GM10266 (cell line): Measurements from ENCODE around the gene RNASE7.

ENCODE experiments used
- DNase-seq: peaks from one replicate; pipeline ENCODE4 v3.0.0; 2012; ENCODE audit errors: extremely low spot score
- TF ChIP-seq, protein P1 (sequence below): IDR thresholded peaks from 2 replicates; pipeline ENCODE4 v1.5.1; 2012; ENCODE audit warnings: mild to moderate bottlenecking, low read depth; ENCODE audit not compliant: control insufficient read depth, insufficient read depth; ENCODE audit errors: missing control alignments

Gene RNASE7

DNA sequence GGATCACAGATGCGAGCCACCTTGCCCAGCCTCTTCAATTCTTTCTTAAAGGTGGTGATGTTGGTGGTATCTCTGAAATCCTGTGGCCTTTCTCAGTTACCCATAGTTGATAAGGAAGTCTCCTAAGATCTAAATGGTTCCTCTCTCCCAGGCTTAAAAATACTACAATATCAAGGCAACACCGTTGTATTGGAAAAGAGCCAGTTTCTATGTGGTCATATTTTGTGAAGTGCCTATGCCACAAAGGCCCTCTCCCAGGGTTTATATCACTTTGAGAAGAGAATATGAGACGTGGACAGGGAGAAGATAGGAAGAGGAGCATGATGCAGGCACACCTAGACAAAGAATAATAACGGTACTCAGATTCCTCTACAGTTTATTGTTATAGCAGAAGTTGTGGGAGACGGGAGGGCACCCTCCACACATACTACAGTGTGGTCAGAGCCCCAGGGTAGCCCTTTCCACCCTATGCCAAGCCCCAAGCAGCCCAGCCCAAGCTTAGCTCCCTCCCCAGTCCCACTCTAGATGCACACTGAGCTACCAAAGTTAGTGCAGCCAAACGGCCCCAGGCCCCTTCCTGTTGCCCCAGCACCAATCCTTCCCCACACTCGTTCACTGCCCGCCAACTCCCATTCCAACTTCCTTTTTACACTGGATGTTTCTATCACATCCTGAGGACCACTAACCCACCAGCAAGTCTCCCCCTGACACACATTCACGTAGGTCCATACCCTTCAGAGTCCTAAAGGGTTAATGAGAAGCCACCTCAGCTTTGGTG, 25.6 kb upstream of the RNASE7 start:
- TF ChIP-seq, protein P1, sequence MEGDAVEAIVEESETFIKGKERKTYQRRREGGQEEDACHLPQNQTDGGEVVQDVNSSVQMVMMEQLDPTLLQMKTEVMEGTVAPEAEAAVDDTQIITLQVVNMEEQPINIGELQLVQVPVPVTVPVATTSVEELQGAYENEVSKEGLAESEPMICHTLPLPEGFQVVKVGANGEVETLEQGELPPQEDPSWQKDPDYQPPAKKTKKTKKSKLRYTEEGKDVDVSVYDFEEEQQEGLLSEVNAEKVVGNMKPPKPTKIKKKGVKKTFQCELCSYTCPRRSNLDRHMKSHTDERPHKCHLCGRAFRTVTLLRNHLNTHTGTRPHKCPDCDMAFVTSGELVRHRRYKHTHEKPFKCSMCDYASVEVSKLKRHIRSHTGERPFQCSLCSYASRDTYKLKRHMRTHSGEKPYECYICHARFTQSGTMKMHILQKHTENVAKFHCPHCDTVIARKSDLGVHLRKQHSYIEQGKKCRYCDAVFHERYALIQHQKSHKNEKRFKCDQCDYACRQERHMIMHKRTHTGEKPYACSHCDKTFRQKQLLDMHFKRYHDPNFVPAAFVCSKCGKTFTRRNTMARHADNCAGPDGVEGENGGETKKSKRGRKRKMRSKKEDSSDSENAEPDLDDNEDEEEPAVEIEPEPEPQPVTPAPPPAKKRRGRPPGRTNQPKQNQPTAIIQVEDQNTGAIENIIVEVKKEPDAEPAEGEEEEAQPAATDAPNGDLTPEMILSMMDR = no peak
- no peak for DNase-seq

DNA sequence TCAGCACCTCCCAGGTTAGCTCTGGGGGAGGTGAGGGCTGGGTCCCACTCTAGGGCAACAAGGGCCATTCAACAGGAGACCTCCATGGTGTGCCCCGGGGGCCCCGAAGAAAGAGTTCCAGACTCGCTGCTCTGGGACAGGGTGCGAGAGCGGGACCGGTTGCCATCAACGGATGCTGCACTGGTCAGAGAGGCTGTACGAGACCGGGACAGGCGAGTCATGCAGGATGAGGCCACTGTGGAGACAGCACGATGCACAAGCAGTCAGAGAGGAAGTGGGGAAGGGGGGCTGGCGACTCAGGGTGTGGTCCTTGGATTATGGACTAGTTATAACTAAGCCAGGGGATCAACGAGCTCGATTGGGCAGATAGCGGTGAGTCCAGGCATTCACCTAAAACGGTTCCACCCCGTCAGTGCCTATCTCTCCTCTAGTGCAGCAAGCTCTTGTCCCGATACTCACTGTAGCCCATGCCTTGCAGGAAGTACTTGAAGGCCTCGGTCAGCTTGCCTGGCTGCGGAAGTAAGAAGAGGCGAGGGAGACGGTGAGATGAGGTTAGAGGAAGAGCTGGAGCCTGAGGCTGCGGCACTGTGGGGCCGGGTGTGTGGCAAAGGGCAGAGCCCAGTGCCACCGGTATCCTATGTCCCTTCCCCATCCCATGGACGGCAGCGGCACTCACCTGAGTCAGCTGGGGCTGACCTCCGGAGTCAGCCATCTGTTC, 24.5 kb upstream of the RNASE7 start:
- TF ChIP-seq, protein P1 = no peak
- no peak for DNase-seq

DNA sequence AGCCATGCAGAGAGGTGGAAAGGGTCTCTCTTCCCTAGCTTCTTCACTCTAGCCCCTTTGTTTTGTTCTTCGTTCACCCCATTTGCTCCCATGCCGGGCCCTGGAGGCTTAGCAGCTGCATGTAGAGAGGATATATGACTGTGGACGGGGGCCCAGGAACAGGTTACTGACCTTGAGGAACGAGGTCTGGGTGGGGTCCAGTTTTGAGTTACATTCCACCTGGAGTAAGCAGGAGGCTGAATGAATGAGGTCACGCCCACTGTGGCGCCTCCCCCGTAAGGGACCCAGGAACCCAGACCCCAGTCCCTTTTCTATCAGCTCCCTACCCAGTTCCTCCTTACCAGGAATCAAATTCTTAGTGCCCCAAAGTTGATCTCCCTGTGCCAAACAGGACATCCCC, 23.9 kb upstream of the RNASE7 start:
- TF ChIP-seq, protein P1 = no peak

DNA sequence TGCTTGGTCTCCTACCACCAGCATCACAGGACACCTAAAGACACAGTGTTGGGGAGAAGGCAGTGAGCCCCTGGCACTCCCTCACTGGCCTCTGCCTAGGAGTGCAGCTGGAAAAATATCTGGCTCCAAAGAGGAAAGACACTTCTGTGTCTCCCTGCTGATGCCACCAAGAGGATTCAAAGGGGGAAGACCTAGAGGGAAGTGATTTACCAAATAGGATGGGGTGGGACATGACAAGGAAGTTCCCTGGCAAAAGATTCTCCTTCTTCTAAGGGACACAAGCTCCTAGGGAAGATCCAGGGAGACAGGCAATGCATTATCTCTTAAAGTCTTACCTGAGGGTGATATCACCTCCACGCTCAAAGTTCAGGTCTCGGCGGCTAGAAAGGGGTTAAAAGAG, 23.4 kb upstream of the RNASE7 start:
- no peak for DNase-seq
- TF ChIP-seq, protein P1 = no peak

More for the DNA sequence above, 23.9 kb upstream of the RNASE7 start:
- no peak for DNase-seq

DNA sequence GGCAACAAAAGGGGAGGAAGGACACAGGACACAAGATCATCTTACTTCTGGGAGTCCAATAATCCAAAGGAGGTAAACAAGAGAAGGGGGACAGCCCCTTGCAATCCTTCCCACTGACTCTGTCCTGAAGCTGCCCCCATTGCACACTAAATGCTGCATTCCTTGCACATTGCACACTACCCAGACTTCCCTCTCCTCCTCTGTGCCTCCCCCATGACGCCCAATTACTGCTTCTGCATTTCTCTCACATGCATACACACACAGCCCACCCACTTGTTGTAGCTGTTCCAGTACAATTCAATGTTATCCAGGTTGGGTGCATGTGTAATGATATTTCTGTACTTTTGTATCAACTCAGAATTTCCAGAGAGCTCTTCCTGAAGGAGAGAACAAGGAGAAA, 22.8 kb upstream of the RNASE7 start:
- TF ChIP-seq, protein P1 = no peak
- no peak for DNase-seq

DNA sequence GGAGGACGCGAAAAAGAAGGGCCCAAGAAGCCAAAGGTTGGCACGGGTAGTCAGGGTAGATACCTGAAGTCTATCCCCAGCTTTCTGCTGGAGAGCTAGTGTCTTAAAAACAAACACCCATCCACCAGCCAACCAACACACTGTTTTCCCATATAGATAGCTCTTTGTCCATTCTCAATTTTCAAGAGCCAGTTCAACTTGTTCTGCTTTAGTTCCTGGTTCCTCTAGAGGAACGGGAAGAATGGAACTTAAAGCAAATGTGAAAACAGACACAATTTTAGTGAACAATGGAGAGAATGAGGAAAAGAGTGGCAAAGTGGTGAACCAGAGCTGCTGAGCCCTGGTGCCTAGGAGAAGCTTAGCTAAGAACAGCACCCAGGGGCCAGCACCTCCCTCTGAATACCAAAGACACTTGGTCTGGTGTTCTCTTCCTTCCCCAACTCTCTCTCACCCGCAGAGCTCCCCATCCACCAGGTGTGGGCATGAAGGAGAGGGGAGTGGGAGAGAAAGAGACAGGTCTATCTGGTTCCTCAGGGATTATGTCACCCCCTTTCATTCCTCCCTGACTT, 21.1 kb upstream of the RNASE7 start:
- TF ChIP-seq, protein P1 = no peak
- no peak for DNase-seq

DNA sequence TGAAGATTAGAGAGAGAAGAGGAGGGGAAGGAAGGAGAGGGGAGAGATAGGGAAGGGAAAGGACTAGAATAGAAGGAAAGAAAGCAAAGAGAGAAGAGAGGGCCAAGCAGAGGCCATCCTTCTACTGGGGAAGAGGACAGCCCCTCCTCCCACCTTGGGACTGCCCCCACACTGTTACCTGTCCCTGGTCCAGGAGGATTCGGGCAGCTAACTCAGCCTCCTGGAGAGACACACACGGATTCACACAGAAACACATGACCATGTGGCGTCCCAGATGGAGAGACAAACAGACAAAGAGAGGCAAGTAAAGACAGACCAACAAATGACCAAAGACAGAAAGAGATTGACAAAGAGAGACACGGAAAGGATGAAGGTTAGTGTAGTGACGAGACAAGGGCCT, 19.5 kb upstream of the RNASE7 start:
- TF ChIP-seq, protein P1 = no peak
- no peak for DNase-seq
